T-helper 2 cell (primary cell): ENCODE measurements around the gene STXBP3.

Source experiments
- DNase-seq, 5 experiments: peaks; one replicate each; pipeline versions ENCODE4 v3.0.0 to v3.0.0-alpha.2; 2012 to 2022

The STXBP3 gene

GRCh38 chr1:108808438-108808837, 62.0 kb downstream of the STXBP3 start:
- no peak for DNase-seq

GRCh38 chr1:108811611-108812010, 65.1 kb downstream of the STXBP3 start:
- no peak for DNase-seq

GRCh38 chr1:108813326-108813725, 66.9 kb downstream of the STXBP3 start:
- no peak for DNase-seq

- no peak for DNase-seq
Measured at GRCh38 chr1:108814343-108815125, 68.1 kb downstream of the STXBP3 start.

GRCh38 chr1:108815566-108815965, 69.1 kb downstream of the STXBP3 start:
- no peak for DNase-seq

- DNase-seq = no peak
Measured at GRCh38 chr1:108816049-108816893, 69.8 kb downstream of the STXBP3 start.

- peak in 1 of 5 experiments; percentile 6 for DNase-seq
Measured at GRCh38 chr1:108817016-108817415, 70.5 kb downstream of the STXBP3 start.

GRCh38 chr1:108817811-108818210, 71.3 kb downstream of the STXBP3 start:
- no peak for DNase-seq

- no peak for DNase-seq
Measured at GRCh38 chr1:108819878-108820277, 73.4 kb downstream of the STXBP3 start.

GRCh38 chr1:108823632-108824031, 77.2 kb downstream of the STXBP3 start:
- no peak for DNase-seq

- DNase-seq = no peak
Measured at GRCh38 chr1:108824051-108824450, 77.6 kb downstream of the STXBP3 start.

- DNase-seq = no peak
Measured at GRCh38 chr1:108826081-108826635, 79.7 kb downstream of the STXBP3 start.

GRCh38 chr1:108828074-108828961, 81.8 kb downstream of the STXBP3 start:
- peak; percentile 33 to 55 (median 49) for DNase-seq

GRCh38 chr1:108829498-108829916, 83.0 kb downstream of the STXBP3 start:
- no peak for DNase-seq

- no peak for DNase-seq
Measured at GRCh38 chr1:108830119-108831008, 83.9 kb downstream of the STXBP3 start.

GRCh38 chr1:108831225-108831624, 84.8 kb downstream of the STXBP3 start:
- no peak for DNase-seq

GRCh38 chr1:108832929-108833328, 86.5 kb downstream of the STXBP3 start:
- DNase-seq = no peak

GRCh38 chr1:108841703-108842102, 95.2 kb downstream of the STXBP3 start:
- no peak for DNase-seq

- DNase-seq = no peak
Measured at GRCh38 chr1:108842525-108843181, 96.2 kb downstream of the STXBP3 start.

GRCh38 chr1:108843390-108844137, 97.1 kb downstream of the STXBP3 start:
- DNase-seq = no peak
